Heart left ventricle (tissue), 16 donors: ENCODE measurements around the gene ANK2. TPM values are rescaled to one million over a fixed set of nuclear protein-coding genes. Genes with fewer than 3 reads are reported as not detected.

Experiments
- ATAC-seq, 4 donors: fragments of 200-7000 bp; cut with Tn5 transposase; one replicate each; pipeline ENCODE4 v1.9.1; 2020 to 2022; ENCODE audit warnings: moderate library complexity in 4 of 4, mild to moderate bottlenecking in 3 of 4, moderate number of reproducible peaks in 1 of 4
- DNase-seq, 5 donors: peaks; one replicate each; pipeline ENCODE4 v3.0.0-alpha.2; 2020
- H3K27ac ChIP-seq, 12 donors: fragments of 200-600 bp; sonication (generic) in 4 of 12; one replicate each; pipeline versions ENCODE4 v1.5.0 to v1.8.0; 2016 to 2022; ENCODE audit warnings: mild to moderate bottlenecking in 2 of 12
- H3K27me3 ChIP-seq, 9 donors: fragments of 200-600 bp; sonication (generic) in 2 of 9; one replicate each; pipeline versions ENCODE4 v1.5.1 to v1.8.0; 2016 to 2022; ENCODE audit warnings: mild to moderate bottlenecking in 3 of 9
- H3K36me3 ChIP-seq, 9 donors: fragments of 200-600 bp; sonication (generic) in 2 of 9; one replicate each; pipeline versions ENCODE4 v1.5.0 to v1.8.0; 2018 to 2022; ENCODE audit warnings: mild to moderate bottlenecking in 2 of 9
- H3K4me1 ChIP-seq, 12 donors: fragments of 200-600 bp; sonication (generic) in 4 of 12; one replicate each; pipeline versions ENCODE4 v1.5.0 to v1.8.0; 2016 to 2022; ENCODE audit warnings: mild to moderate bottlenecking in 3 of 12
- H3K4me3 ChIP-seq, 12 donors: fragments of 200-600 bp; sonication (generic) in 4 of 12; one replicate each; pipeline versions ENCODE4 v1.5.0 to v1.8.0; 2017 to 2022; ENCODE audit warnings: mild to moderate bottlenecking in 9 of 12, moderate library complexity in 4 of 12
- H3K9me3 ChIP-seq, 12 donors: fragments of 200-600 bp; sonication (generic) in 4 of 12; one replicate each; pipeline versions ENCODE4 v1.5.0 to v1.8.0; 2016 to 2022; ENCODE audit warnings: mild to moderate bottlenecking in 1 of 12
- POLR2A ChIP-seq, 2 donors: fragments of 450-650 bp; IDR thresholded peaks; one replicate each; pipeline ENCODE4 v1.6.1; 2017; ENCODE audit warnings: antibody characterized with exemption in 2 of 2, mild to moderate bottlenecking in 2 of 2, moderate library complexity in 2 of 2
- WGBS, 4 donors: extraction: QIAGEN DNeasy Blood & Tissue Kit in 2 of 4; methylation state at CpG; one replicate each; pipeline versions ENCODE4 v1.1.5 to v1.1.7; 2013 to 2018; 5-methylcytosine and 5-hydroxymethylcytosine counted together
- intact Hi-C, 10 donors: fragments of 100-400 bp; cut with DNase I; formaldehyde crosslinking; loops; one replicate each; pipeline versions ENCODE4 v1.11.1 to v1.14.2; 2022
- polyA plus RNA-seq, 2 donors: library from polyadenylated mRNA; stranded (reverse); fragments of 200-250 nt; gene quantifications; one replicate each; pipeline ENCODE4 v1.2.3, GENCODE V29; 2013
- total RNA-seq, 9 donors: library from RNA; depleted of rRNA in 2 of 9; stranded (reverse); fragments of >200 nt in 2 of 9; fragmentation: NEBNext Ultra II Directional in 3 of 9; extraction: Animal tissue kit (Norgen Biotek cat#: 25700) in 3 of 9; gene quantifications; one replicate each; pipeline versions ENCODE4 v1.1.0 to v1.2.4, GENCODE V29; 2016 to 2023
- TF ChIP-seq, protein P1 (sequence below), 12 donors: fragments of 200-600 bp; sonication (generic) in 4 of 12; IDR thresholded peaks; one replicate each; pipeline versions ENCODE4 v1.5.0 to v1.8.0; 2018 to 2022; ENCODE audit warnings: antibody characterized with exemption in 12 of 12, mild to moderate bottlenecking in 5 of 12
- donor health status: ischemic (EF 13 %, LVEDD 7.1; RV severe dilation, severe dysfunction).
- donor health status: healthy with polysubstance abuse.
- donor health status: DM: no; HTN: yes; CAD: no.
- donor health status: DM: no; HTN: no; CAD: no.
- donor health status: ischemic (EF 25% LVEDD 6.9; RV normal size, moderate dysfunction).
- donor health status: ischemic (EF 25% LVEDD 5.7; RV mildly dilated, moderate dysfunction).
- donor health status: healthy.
- donor health status: DM: yes; HTN: yes; CAD: no.
- donor health status: ischemic (EF 35%, LVEDD 5.7; RV mildly dilated, moderate dysfunction).
- donor health status: nonischemic (EF 11% LVEDD 7.7; RV severe dilation, severe dysfunction).
- donor health status: DM: yes; HTN: yes; CAD: no.
- donor health status: PGD.
- donor health status: ischemic (EF 29% LVEDD 5.4; RV normal size, mild dysfunction).
- donor health status: nonischemic (EF 23%, LVEDD 6.1; RV moderate dilation, normal function).

The ANK2 gene
- total and polyA plus RNA-seq, 11 donors = 30.7 to 351 (median 267) TPM

DNA sequence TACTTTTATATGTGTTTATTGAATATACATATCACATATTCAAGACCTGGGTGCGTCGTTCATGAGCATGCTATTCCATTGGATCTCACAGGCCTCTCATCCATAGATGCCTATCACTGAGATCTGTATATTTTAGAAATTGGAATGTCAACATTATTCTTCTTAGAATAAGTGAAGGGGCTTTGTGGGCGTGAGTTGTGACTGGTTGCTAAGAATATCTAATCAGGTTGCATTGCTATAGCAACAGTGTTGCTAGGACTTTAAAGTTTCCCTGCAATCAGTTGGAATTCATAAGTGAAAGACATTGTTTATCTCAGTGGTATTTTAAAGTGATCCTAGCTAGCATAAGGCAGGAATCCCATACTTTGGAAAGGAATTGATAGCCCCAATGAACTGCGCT, 36.7 kb upstream of the ANK2 start:
- ATAC-seq (peak in 2 of 4 donors; percentile 22 to 39), DNase-seq (no peak)
- Histone ChIP-seq H3K27me3 (no peaks in the 10 kb centered on the region), H3K27ac (no peak overlapping the region), H3K4me3 (no peak overlapping the region), H3K9me3 (no peaks in the 10 kb centered on the region), H3K4me1 (peaks cover 0 to 15% (median 4%) of the 10 kb centered on the region in 12 donors), H3K36me3 (no peaks in the 10 kb centered on the region)
- 51 to 60% (median 58%) methylated on average over 4 of the region's 4 CpGs for WGBS, 4 donors
- intact Hi-C loops = no loop called here
- TF ChIP-seq, protein P1, sequence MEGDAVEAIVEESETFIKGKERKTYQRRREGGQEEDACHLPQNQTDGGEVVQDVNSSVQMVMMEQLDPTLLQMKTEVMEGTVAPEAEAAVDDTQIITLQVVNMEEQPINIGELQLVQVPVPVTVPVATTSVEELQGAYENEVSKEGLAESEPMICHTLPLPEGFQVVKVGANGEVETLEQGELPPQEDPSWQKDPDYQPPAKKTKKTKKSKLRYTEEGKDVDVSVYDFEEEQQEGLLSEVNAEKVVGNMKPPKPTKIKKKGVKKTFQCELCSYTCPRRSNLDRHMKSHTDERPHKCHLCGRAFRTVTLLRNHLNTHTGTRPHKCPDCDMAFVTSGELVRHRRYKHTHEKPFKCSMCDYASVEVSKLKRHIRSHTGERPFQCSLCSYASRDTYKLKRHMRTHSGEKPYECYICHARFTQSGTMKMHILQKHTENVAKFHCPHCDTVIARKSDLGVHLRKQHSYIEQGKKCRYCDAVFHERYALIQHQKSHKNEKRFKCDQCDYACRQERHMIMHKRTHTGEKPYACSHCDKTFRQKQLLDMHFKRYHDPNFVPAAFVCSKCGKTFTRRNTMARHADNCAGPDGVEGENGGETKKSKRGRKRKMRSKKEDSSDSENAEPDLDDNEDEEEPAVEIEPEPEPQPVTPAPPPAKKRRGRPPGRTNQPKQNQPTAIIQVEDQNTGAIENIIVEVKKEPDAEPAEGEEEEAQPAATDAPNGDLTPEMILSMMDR (IDR thresholded peaks at IDR 0.05) = no peak
- no peak for TF ChIP-seq POLR2A (IDR thresholded peaks at IDR 0.05)

- no peak for ATAC-seq
- Histone ChIP-seq H3K27me3 (no peaks in the 10 kb centered on the region), H3K36me3 (no peaks in the 10 kb centered on the region), H3K4me1 (peaks cover 0 to 15% (median 4%) of the 10 kb centered on the region in 12 donors), H3K27ac (no peak overlapping the region), H3K9me3 (no peaks in the 10 kb centered on the region), H3K4me3 (no peak overlapping the region)
- TF ChIP-seq, protein P1 (IDR thresholded peaks at IDR 0.05) = no peak
- no peak for TF ChIP-seq POLR2A (IDR thresholded peaks at IDR 0.05)
- 57 to 71% (median 61%) methylated on average over 1 of the region's 1 CpG for WGBS, 4 donors
- DNase-seq = no peak
- intact Hi-C loops = no loop called here
Observed at GRCh38 chr4:113013751-113014150, 35.7 kb upstream of the ANK2 start.

DNA sequence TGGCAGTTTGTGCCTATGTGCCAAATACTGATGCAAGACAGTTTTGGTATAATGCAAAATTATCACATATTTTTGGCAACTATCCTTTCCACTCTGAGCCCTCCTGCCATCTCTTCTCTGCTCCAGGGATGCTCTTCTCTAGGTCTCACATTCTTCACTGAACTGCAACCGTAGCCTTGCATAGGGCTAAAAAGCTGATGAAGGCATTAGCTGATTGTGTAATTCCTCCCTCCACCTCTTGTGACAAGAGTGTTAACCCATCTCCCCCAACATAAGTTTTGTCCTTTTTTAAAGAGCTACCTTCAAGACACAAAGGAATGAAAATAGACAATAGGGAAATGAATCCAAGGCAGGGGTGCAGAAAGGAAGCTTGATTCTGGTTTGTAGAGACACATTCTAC, 33.1 kb upstream of the ANK2 start:
- ATAC-seq (no peak), DNase-seq (no peak)
- H3K27me3 ChIP-seq = no peaks in the 10 kb centered on the region
- no peak overlapping the region for H3K27ac ChIP-seq
- H3K36me3 ChIP-seq = no peaks in the 10 kb centered on the region
- no peak for TF ChIP-seq POLR2A (IDR thresholded peaks at IDR 0.05)
- TF ChIP-seq, protein P1 (IDR thresholded peaks at IDR 0.05) = no peak
- intact Hi-C loops = no loop called here
- H3K4me3 ChIP-seq = no peak overlapping the region
- peaks cover 0 to 16% (median 4%) of the 10 kb centered on the region in 12 donors for H3K4me1 ChIP-seq
- 88 to 96% (median 90%) methylated on average over 1 of the region's 1 CpG for WGBS, 4 donors
- H3K9me3 ChIP-seq = no peaks in the 10 kb centered on the region

GRCh38 chr4:113020966-113021365, 28.5 kb upstream of the ANK2 start:
- H3K4me3 ChIP-seq = no peak overlapping the region
- ATAC-seq (peak in 1 of 4 donors; percentile 38), DNase-seq (no peak)
- H3K27me3 ChIP-seq = no peaks in the 10 kb centered on the region
- intact Hi-C loops = no loop called here
- TF ChIP-seq, protein P1 (IDR thresholded peaks at IDR 0.05) = no peak
- no peak for TF ChIP-seq POLR2A (IDR thresholded peaks at IDR 0.05)
- peaks cover 0 to 11% (median 0%) of the 10 kb centered on the region in 12 donors for H3K4me1 ChIP-seq
- no peaks in the 10 kb centered on the region for H3K9me3 ChIP-seq
- H3K27ac ChIP-seq = no peak overlapping the region
- WGBS, 4 donors = 40 to 56% (median 49%) methylated on average over 1 of the region's 1 CpG
- H3K36me3 ChIP-seq = no peaks in the 10 kb centered on the region
